BE2C (cell line): Measurements from ENCODE around the gene NFYC.
"Not testable (repeated sequence)": the region's sequence is repeated elsewhere in the genome, so short reads cannot be mapped to it uniquely, and the experiment has no call there.

Experiments
- DNase-seq: peaks from one replicate; pipeline ENCODE4 v3.0.0-alpha.2; 2020
- H3K27me3 ChIP-seq: fragments of 250-450 bp; sonication (Bioruptor Pico); 2 replicates; pipeline ENCODE4 v1.5.1; 2020; ENCODE audit warnings: mild to moderate bottlenecking
- H3K36me3 ChIP-seq: fragments of 250-450 bp; sonication (Bioruptor Pico); 2 replicates; pipeline ENCODE4 v1.5.1; 2020; ENCODE audit warnings: mild to moderate bottlenecking
- H3K4me1 ChIP-seq: fragments of 250-450 bp; sonication (Bioruptor Pico); 2 replicates; pipeline ENCODE4 v1.5.1; 2020
- H3K4me3 ChIP-seq: 2 replicates; pipeline ENCODE4 v1.5.1; 2011; ENCODE audit warnings: low read depth, low read length
- H3K9me3 ChIP-seq: fragments of 250-450 bp; sonication (Bioruptor Pico); 2 replicates; pipeline ENCODE4 v1.5.1; 2020
- CTCF ChIP-seq: IDR thresholded peaks from 2 replicates; pipeline ENCODE4 v1.5.1; 2012; ENCODE audit warnings: mild to moderate bottlenecking, low read depth, low read length

The NFYC gene

GRCh38 chr1:40697436-40697835 is 5.9 kb downstream of the NFYC start:
- no peaks in the 10 kb centered on the region; the same call in 1 of the 2 replicates for H3K4me1 ChIP-seq
- no peak for TF ChIP-seq CTCF
- H3K4me3 ChIP-seq: no peak overlapping the region
- H3K36me3 ChIP-seq: no peaks in the 10 kb centered on the region
- no peaks in the 10 kb centered on the region for H3K9me3 ChIP-seq
- H3K27me3 ChIP-seq: no peaks in the 10 kb centered on the region
- DNase-seq: no peak

DNA sequence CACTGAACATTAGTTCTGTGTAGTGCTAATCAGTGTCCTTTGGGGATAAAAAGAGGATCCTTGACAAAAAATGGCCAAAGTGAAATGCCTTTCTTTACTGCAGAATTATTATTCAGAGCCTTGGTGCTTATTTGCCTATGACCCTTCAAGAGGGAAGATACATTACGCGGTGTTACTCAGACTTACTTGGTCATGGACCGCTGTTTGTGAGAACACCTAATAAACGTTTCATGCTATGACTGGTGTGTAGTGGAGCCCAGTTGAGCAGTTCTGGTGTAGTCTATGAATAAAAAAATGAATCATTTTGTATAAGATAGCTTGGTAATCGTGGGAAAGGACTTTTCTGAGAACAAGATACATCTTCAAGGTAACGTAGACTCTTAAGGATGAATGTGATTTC is 8.3 kb downstream of the NFYC start:
- Histone ChIP-seq H3K27me3 (no peaks in the 10 kb centered on the region), H3K36me3 (no peaks in the 10 kb centered on the region), H3K4me3 (no peak overlapping the region), H3K9me3 (no peaks in the 10 kb centered on the region), H3K4me1 (no peaks in the 10 kb centered on the region)
- TF ChIP-seq CTCF: no peak
- DNase-seq: no peak

DNA sequence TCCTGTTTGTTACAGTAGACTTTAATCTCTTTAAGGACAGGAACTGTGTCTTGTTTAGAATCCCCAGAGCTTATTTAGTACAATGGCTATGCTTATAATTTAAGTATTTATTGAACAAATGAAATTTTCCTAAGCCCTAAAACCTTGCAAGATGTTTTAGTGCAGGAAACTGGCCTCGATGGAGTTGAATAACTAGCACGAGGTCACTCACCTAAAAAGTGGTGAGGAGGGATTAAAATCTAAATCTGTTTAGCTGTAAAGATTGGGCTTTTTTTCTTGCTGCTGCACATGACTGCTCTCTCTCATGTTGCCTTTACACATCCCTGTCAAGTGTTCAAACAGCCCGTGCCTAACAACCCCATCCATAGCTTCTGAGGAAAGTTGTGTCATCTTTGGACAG is 10.2 kb downstream of the NFYC start:
- H3K4me3 ChIP-seq: no peak overlapping the region
- DNase-seq: no peak
- no peaks in the 10 kb centered on the region for H3K9me3 ChIP-seq
- no peaks in the 10 kb centered on the region for H3K4me1 ChIP-seq
- no peak for TF ChIP-seq CTCF
- H3K27me3 ChIP-seq: no peaks in the 10 kb centered on the region
- no peaks in the 10 kb centered on the region for H3K36me3 ChIP-seq

DNA sequence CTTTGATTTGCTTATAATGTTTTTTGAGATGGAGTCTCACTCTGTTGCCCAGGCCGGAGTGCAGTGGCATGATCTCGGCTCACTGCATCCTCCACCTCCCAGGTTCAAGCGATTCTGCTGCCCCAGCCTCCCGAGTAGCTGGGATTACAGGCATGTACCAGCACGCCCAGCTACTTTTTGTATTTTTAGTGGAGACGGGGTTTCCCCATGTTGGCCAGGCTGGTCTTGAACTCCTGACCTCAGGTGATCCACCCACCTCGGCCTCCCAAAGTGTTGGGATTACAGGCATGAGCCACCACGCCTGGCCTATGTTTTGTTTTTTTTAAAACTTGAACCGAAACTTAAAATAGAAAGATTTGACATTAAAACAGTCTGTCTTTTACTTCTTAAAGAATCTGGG is 11.3 kb downstream of the NFYC start:
- not testable (repeated sequence) for H3K4me1 ChIP-seq, H3K9me3 ChIP-seq, DNase-seq, H3K36me3 ChIP-seq, H3K4me3 ChIP-seq, H3K27me3 ChIP-seq

DNA sequence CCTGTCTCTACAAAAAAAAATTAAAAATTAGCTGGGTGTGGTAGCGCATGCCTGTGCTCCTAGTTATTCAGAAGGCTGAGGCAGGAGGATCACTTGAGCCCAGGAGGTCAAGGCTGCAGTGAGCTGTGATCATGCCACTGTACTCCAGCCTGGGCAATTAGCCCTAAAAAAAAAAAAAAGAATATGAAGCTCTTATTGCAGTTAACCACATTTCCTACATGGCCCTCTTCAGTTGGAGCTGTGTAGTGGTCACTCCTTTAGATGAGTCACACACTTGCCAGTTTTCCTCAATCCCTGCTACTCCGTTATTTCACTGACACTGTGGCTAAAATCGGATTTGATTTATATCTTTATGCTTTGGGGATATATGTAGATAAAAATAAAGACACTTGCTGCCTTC is 11.8 kb downstream of the NFYC start:
- H3K36me3 ChIP-seq: no peaks in the 10 kb centered on the region
- no peak for TF ChIP-seq CTCF
- H3K9me3 ChIP-seq: no peaks in the 10 kb centered on the region
- no peak overlapping the region for H3K4me3 ChIP-seq
- no peak for DNase-seq
- H3K27me3 ChIP-seq: no peaks in the 10 kb centered on the region
- H3K4me1 ChIP-seq: no peaks in the 10 kb centered on the region

- TF ChIP-seq CTCF: no peak
- DNase-seq: no peak
- Histone ChIP-seq H3K9me3 (no peaks in the 10 kb centered on the region), H3K4me3 (no peak overlapping the region), H3K27me3 (no peaks in the 10 kb centered on the region), H3K36me3 (no peaks in the 10 kb centered on the region), H3K4me1 (no peaks in the 10 kb centered on the region)
Observed at GRCh38 chr1:40704817-40705733, 13.6 kb downstream of the NFYC start.
